GM19467 (cell line): Measurements from ENCODE around the gene VSIG8.
A peak's percentile ranks its signal among the peaks of the same experiment; 100 is the strongest.
"Not testable (repeated sequence)": the region's sequence is repeated elsewhere in the genome, so short reads cannot be mapped to it uniquely, and the experiment has no call there.

Source experiments
- ATAC-seq: cut with Tn5 transposase; IDR thresholded peaks from one replicate; pipeline ENCODE4 v1.9.1; 2021; ENCODE audit warnings: mild to moderate bottlenecking, moderate library complexity; ENCODE audit not compliant: unreplicated experiment

The VSIG8 gene, protein sequence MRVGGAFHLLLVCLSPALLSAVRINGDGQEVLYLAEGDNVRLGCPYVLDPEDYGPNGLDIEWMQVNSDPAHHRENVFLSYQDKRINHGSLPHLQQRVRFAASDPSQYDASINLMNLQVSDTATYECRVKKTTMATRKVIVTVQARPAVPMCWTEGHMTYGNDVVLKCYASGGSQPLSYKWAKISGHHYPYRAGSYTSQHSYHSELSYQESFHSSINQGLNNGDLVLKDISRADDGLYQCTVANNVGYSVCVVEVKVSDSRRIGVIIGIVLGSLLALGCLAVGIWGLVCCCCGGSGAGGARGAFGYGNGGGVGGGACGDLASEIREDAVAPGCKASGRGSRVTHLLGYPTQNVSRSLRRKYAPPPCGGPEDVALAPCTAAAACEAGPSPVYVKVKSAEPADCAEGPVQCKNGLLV

DNA sequence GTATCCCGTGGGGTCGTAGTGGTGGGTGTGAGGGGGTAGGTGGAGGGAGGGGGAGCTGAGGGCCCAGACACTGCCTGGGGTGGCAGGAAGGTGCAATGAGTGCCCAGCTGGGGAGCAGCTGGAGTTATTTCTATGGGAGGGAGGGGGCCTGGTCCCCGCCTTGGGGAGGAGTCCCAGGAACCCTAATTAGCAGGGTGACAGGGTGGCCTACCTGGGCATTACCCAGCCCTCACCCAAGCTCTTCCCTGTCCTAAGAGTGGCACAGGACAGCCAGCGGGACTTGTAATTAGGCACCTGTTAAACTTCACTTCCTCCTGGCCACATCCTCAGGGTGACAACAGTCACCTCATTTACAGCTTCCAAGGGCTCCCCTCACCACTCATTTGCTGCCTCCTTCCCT, at the start of gene VSIG8:
Gene VSIG8 (minus strand): TSS at position 101 of the 400 bp plus-strand sequence. CDS start 136 bp downstream, outside the sequence.
- no peak for ATAC-seq

GRCh38 chr1:159911326-159912070, 49.0 kb upstream of the VSIG8 start:
- no peak for ATAC-seq

GRCh38 chr1:159908031-159908940, 45.8 kb upstream of the VSIG8 start:
- ATAC-seq, result no peak

GRCh38 chr1:159906960-159907359, 44.5 kb upstream of the VSIG8 start:
- ATAC-seq, result no peak

DNA sequence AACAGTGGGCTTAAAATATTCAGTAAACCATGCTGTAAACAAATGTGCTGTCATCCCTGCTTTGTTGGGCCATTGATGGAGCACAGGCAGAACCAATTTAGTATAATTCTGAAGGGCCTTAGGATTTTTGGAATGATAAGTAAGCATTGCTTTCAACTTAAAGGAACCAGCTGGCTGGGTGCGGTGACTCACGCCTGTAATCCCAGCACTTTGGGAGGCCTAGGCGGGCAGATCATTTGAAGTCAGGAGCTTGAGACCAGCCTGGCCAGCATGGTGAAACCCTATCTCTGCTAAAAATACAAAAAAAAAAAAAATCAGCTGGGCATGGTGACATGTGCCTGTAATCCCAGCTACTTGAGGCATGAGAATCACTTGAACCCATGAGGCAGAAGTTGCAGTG, 41.6 kb upstream of the VSIG8 start:
- not testable (repeated sequence) for ATAC-seq

DNA sequence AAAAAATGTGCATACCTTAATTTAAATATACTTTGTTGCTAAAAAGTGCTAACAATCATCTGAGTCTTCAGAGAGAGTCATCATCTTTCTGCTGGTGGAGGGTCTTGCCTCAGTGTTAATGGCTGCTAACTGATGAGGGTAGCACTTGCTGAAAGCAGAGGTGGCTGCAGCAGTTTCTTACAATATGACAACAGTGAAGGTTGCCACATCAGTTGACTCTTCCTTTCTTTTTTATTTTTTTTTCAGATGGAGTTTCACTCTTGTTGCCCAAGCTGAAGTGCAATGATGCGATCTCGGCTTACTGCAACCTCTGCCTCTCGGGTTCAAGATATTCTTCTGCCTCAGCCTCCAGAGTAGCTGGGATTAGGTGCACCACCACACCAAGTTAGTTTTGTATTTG, 40.1 kb upstream of the VSIG8 start:
- no peak for ATAC-seq

DNA sequence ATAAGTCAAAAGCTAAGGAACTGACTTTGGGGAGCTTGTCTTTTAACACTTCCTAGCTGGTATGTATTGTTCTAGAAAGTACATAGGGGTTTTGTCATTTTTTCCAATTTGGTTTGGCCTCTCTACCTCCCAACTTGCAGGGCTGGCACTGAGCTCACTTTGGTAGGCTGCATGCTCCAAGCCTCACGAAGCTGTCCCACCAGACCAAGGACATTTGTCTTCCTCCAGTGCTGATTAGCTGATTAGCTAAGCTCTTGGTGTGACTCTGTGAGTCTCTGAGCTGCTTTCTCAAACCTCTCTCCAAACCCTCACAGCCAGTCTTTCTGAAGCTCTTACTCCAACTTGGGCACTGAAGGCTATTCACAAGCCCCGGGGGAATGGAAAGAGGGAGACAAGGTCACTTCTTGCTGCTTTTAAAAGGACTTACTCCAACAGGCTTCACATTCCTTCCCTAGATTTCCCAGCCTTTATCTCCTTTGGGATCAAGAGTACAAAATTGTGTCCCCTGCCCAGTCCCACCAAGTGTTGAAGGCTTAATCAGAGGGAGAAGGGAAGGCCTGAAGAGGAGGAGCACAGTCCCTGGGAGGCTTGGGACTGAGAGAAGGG, 38.4 kb upstream of the VSIG8 start:
- no peak for ATAC-seq

DNA sequence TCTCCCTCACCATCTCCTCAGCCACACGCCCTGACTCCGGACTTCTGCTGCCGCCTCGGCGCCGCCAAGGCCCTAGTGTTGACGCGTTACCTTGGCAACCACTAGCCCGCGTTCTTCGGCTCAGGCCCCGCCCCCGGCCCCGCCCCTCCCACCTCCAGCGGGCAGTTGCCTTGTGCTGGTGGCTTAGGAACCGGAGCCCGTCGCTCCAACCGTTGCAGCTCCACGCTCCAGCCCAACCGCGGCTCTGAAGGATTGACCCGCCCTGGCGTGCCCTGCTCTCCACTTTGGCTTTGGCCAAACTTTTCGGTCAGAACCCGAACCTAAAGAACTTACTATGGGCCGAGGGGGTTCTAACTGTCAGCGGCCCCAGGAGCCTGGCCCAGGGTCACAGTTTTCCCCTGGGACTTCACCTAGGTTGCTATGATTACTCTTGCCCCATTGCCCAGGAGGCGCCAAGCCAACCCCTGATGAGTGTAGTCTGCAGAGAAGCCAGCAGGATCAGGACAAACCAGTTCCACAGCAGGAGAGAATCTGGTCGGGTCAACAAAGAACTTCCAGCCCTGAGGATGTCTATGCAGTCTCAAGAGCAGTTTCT, 37.7 kb upstream of the VSIG8 start, which contains the start of gene CFAP45:
Gene CFAP45 (minus strand): TSS at position 80 of the 595 bp plus-strand sequence. CDS start 67 bp downstream, at position 13.
- ATAC-seq, result no peak

DNA sequence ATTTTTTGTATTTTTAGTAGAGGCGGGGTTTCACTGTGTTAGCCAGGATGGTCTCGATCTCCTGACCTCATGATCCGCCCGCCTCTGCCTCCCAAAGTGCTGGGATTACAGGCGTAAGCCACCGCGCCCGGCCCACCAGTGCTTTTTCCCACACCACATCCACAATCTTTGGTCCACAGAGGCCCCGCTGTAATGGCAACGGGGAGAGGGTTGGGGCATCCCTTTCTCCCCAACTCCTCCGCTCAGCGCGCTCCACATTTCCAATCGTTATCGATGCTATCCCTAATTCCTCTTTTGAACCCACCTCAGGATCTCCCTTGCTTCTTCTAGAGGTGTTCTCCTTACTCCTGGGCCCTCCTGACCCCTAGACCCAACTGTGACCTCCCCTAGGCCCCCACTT, 37.2 kb upstream of the VSIG8 start:
- not testable (repeated sequence) for ATAC-seq

DNA sequence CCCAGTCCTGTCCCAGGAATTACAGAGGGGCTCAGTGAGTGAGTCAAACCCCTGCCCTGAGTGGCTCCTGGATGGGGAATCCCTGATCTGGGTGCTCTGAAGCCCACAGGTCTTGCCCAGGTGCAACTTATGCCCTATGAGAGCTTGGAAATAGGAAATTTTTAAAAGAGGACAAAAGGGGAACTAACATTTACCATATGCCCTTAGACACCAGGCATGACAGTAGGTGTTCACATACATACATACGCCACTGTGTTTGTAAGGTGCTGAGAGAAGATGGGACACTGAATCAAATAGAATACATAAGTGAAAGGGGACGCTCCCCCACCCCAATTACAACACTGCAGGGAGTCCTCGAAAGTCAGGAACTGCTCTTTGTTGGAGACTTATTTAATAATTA, 36.1 kb upstream of the VSIG8 start:
- ATAC-seq, result no peak

DNA sequence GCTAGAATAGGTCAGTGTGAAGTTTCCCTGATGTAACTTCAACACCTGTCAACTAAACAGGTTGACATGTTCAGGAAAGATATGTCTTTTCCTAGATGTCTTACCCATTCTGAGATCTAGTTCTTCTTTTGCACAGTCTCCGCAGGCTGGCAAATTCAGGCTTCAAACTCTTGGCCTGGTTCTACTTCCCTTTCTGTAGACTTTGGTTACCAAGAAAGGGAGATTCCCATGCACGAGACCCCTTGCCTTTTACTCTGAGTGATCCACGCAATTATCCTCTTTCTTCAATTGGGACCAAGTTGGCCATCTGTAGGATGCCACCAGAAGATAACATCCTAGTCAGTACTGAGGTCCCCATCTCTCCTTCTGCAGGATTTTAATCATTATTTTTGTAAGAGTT, 35.5 kb upstream of the VSIG8 start:
- ATAC-seq, result no peak

DNA sequence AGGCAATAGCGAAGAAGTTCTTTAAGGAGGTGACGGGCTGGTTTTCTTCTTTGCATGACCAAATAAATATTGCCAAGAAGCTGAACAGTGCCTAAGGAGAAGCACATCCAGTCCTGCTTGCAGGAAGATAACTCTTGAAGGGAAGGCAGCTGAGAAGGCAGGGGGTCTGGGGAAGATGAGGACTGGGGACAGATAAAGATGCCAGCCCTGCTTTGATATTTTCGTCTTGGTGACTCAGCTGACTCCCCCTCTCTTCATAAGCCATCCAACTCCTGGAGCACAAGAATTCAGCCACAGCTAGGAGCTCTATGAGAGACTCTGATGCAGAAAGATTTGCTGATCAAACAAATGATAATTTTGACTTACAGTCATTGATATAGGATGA, 34.1 kb upstream of the VSIG8 start:
- no peak for ATAC-seq

GRCh38 chr1:159895836-159896545, 33.5 kb upstream of the VSIG8 start:
- no peak for ATAC-seq

DNA sequence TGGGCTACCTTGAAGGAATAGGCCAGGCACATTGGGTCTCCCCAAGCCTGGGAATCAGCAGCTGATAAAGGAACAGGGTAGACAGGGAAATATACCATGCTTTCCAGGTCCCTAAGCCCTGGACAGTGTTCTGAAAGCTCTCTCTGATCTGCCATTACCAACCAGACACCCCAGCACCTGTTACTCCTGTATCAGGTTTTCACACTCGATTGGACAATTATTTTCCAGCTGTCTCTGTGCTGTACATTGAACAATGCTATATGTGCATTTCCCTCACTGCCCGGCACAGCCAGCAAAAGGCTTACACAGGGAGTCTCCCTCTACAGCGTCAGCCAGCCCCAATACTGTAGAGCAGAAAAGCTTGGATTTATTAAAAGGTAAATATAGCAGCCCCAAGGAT, 32.8 kb upstream of the VSIG8 start:
- ATAC-seq, result no peak

DNA sequence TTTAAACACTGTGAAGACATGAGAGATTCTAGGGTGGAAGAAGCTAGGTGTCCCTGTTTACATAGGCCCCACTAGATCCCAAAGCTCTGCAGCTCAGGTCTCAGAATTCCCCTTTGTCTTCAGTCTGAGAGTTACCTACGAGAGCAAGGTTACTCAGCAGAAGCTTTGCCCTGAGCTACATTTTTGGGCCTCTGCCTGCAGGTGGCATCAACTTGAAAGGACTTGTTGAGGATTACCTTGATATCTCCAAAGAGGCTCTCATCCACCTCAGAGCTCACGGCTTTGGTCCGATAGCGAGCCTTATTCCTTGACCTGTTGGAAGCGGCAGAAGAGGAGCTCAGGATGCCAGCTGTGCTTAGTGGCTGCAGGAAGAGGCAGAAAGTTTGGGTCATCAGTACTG, 30.5 kb upstream of the VSIG8 start:
- no peak for ATAC-seq

DNA sequence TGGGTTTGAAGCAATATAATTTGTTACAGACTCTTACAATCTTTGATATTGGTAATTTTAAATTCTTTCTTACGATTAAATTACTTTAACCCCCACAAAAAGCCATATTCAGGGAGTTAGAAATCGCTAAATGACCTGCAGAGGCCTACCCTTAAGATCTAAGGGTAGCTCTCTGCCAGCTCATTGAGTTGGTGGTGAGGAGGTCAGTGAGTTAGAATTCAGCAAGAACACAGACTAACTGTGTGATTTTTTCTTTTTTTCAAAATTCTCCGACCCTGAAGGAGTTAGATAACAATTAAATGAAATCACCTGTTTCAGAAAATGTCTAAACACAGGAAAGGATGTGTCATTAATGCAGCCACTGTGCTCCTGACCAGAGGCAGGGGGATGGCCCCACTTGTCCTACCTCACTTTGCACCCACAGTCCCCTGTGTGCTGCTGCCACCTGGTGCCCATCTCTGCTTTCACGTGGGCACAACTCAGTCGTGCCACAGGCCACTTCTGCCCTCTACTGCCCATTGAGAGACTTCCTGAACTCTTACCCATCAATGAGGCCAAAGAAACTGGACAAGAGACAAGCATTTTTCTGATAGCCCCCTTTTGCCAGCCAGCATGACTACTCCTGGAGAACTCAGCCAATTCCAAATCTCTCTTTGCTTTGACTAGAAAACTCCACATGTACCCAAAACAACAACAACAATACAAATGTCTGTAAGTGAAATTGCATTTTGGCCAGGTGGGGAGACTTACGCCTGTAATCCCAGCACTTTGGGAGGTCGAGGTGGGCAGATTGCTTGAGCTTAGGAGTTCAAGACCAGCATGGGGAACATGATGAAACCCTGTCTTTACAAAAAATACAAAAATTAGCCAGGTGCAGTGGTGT, 29.1 kb upstream of the VSIG8 start:
- peak; percentile 54 for ATAC-seq

- ATAC-seq, result no peak
Measured at GRCh38 chr1:159890390-159890789, 27.9 kb upstream of the VSIG8 start.

DNA sequence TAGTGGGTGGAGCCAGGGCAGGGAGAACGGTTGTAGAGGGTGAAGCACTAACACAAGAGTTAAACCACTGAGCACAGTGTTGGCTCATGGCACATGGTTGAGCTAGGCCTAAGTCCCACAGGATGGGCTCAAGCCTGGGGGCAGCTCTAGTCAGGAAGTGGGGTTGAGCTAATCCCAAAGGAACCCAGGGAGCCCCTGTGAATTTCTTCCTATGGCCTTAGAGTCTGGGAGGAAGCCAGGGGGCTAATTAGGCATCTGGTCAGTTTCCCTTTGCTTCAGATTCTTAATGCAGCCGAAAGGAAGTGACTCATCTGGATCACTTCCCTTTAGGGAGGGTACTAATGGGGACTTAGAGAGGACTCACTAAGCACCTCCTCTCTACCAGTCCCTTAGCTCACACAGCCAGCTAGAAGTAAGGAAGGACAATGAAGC, 27.4 kb upstream of the VSIG8 start:
- ATAC-seq, result peak; percentile 90

DNA sequence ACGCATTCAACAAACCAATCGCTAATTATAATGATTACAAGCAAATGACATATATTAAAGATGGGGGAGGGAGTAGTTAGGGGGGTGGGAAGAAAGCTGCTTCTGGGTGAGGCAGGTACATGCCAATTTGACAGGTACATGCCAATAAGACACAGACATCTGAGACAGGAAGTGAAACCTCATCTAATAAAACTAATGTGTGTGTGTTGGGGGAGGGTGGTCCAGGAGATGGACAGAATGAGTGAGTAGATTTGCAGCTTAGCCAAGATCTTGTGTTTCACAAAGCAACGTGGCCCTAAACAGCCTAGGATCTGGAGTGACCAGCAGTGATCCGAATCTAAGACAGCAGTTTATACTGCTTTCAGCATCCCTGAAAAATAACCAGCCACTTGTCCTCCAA, 26.7 kb upstream of the VSIG8 start:
- ATAC-seq, result no peak
